ENCODE data around the gene PPP2R1B.

DNA sequence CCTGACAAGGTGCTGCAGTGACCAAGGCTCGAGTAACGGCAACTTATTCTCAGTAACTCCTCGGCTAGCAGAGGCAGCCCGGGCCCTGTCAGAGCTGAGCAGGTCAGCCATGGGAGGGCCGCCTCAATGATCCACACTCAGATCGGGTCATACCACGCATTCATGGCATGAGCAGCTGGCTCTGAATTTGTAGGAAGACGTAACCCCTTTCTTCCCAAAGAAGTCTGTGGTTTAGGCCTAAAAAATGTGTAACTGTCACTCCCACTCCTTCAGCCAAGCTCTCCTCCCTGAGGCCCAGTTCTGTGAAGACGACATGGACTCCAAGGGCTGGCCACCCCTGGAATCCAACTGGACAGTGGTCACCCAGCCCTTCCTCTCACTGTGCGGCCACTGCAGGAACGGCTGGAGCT lies 30.0 kb downstream of the PPP2R1B start:
- TF ChIP-seq EZH2 (IDR thresholded peaks at IDR 0.05) (no peak), POLR2AphosphoS5 (IDR thresholded peaks at IDR 0.05; ENCODE audit: borderline replicate concordance, low read depth, low read length) (no peak)
